HG03103 (cell line): Measurements from ENCODE around the gene KIF1A.
"Not testable (repeated sequence)": the region's sequence is repeated elsewhere in the genome, so short reads cannot be mapped to it uniquely, and the experiment has no call there.

Source experiments
- ATAC-seq: cut with Tn5 transposase; IDR thresholded peaks from one replicate; pipeline ENCODE4 v1.9.1; 2021; ENCODE audit warnings: low read depth; ENCODE audit not compliant: unreplicated experiment

Gene KIF1A

DNA sequence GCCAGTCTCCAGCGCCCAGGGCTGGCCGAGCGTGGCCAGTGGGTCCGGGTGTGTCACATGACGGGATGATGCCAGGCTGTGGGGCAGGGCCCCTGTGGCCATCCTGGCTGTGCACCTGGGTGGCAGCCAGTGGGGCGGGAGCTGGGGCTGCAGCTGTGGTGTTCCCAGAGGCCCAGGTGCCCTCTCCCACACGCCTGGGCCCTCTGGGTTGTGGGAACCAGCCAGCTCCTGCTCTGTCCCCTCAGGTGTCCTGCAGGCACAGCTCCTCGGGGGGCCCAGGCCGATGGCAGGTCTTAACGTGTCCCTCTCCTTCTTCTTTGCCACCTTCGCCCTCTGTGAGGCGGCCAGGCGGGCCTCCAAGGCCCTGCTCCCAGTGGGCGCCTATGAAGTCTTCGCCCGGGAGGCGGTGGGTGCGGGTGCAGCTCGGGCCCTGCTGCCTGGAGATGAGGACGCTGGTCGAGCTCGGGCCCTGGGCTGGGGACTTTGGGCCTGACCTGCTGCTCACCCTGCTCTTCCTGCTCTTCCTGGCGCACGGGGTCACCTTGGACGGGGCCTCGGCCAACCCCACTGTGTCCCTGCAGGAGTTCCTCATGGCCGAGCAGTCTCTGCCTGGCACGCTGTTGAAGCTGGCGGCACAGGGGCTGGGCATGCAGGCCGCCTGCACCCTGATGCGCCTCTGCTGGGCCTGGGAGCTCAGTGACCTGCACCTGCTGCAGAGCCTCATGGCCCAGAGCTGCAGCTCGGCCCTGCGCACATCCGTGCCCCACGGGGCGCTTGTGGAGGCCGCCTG lies 128.2 kb downstream of the KIF1A start, which contains the start of gene AQP12A:
Gene AQP12A (plus strand): TSS at position 236 of the 790 bp plus-strand sequence. CDS start 48 bp downstream, at position 284.
- ATAC-seq = not testable (repeated sequence)

- ATAC-seq = not testable (repeated sequence)
Measured at GRCh38 chr2:240691075-240691427, 129.0 kb downstream of the KIF1A start.

GRCh38 chr2:240690421-240691074 lies 129.5 kb downstream of the KIF1A start:
- not testable (repeated sequence) for ATAC-seq

GRCh38 chr2:240689975-240690374 lies 130.0 kb downstream of the KIF1A start:
- ATAC-seq = no peak

DNA sequence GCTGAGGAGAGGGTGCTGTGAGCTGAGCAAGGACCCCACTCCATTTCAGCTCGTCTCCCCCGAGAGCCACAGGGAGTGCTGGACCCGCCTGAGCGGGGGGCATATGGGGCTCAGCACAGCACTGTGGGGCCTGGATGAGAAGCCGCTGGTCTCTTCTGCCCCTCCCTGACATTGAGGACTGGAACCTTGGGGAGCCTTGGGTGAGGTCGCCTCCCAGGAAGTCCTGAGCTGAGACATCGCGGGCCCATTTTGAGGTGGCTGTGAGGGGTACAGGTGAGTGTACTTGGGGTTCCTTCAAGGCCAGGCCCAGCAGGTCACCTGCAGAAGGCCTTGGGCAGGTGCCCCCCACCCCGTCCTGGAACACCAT lies 131.5 kb downstream of the KIF1A start:
- no peak for ATAC-seq

- ATAC-seq = no peak
Measured at GRCh38 chr2:240687741-240688552, 132.1 kb downstream of the KIF1A start.

DNA sequence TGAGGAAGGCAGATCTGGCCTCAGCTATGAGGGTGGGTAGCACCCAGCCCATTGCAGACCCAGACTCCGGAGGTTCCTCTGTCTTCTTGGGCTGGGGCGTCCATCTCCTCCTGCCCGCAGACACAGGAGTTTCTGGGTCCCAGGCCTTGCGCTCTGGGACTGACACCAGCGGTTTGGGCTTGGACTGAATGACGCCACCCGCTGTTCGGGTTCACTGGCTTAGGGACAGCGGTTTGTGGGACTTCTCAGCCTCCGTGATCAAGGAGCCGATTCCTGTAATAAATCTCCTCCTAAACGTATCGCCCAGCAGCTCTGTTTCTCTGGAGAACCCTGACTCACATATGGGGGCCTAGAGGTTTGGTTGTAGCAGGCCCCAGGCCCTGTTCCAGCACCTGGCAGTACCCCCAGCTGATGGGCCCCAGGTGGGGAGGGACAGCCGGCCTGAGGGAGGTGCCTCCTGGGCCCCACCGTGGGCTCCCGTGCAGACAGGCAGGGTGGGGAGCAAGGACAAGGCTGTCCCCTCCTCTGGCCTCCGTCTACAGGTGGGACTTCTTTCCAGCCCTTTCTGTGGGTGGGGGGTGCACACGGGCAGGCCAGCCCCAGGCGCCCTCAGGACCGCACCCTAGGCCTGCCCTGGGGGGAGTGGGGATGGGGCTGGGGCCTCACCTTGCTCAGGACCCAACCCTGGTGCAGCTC lies 132.8 kb downstream of the KIF1A start:
- ATAC-seq = no peak

- ATAC-seq = no peak
Measured at GRCh38 chr2:240686460-240686859, 133.6 kb downstream of the KIF1A start.

DNA sequence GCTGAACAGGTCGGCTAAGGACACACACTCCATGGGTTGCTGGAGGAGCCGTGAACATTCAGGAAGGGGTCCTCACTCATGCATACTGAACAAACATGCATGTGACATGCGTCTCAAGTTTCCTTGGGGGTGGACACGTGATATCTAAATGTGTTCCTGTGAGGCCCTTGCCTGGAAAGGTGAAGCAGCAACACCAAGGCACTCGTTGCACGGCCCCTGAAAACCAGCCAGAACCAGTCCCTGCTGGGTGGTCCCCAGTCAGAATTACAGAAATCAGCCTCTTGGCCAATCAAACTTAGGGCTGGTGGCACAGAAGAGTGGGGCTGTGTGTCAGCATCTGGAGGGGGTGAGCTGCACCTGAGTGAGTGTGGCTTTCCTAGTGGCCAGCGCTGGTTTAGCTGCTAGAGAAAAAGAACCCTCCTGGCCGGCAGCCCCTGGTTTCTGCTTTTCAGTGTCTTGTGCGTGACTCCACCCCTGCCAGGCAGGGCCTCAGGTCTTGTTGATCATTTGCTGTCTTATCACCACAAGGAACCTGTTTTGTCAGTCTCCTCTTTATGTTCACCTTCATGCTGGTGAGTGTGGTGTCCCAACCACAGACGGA lies 134.1 kb downstream of the KIF1A start:
- ATAC-seq = no peak

GRCh38 chr2:240683980-240684728 lies 135.9 kb downstream of the KIF1A start:
- not testable (repeated sequence) for ATAC-seq

- not testable (repeated sequence) for ATAC-seq
Measured at GRCh38 chr2:240683329-240683979, 136.6 kb downstream of the KIF1A start.

GRCh38 chr2:240682431-240683224 lies 137.4 kb downstream of the KIF1A start, which contains the start of gene AQP12B:
Gene AQP12B (minus strand): TSS chr2:240682885. CDS start chr2:240682837, 48 bp downstream.
- ATAC-seq = not testable (repeated sequence)

- ATAC-seq = not testable (repeated sequence)
Measured at GRCh38 chr2:240680185-240680584, 139.8 kb downstream of the KIF1A start.

GRCh38 chr2:240678909-240679308 lies 141.1 kb downstream of the KIF1A start:
- not testable (repeated sequence) for ATAC-seq

- not testable (repeated sequence) for ATAC-seq
Measured at GRCh38 chr2:240678043-240678442, 142.0 kb downstream of the KIF1A start.

- not testable (repeated sequence) for ATAC-seq
Measured at GRCh38 chr2:240675345-240675744, 144.7 kb downstream of the KIF1A start.

DNA sequence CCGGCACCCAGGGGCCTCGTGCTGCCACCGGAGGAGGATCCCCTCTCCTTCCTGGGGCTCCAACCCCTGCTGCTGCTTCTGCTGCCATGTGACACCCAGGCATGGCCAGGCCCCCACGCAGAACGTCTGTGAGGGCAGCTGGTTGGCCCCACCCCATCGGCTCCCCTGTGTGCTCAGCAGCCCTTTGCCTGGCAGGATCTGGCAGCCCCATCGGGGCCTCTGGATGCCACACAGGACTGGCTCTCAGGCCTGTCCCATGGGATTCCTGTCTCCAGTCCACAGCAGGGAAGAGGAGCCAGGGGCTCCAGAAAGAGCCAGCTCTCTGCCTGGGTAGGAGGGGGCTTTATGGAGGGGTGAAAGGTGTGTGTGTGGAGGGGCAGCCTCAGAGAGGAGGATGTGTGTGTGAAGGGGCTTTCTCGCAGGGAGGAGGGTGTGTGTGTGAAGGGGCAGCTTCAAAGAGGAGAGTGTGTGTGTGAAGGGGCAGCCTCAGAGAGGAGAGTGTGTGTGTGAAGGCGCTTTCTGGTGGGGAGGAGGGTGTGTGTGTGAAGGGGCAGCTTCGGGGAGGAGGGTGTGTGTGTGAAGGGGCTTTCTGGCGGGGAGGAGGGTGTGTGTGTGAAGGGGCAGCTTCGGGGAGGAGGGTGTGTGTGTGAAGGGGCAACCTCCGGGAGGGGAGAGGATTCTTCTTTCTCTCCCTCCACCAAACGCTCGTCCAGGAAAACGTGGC lies 145.4 kb downstream of the KIF1A start:
- ATAC-seq = not testable (repeated sequence)
